MM.1S (cell line): ENCODE measurements around the gene SLC25A41.

Experiments
- CTCF ChIP-seq: fragments of 300-600 bp; sonication (generic); IDR thresholded peaks from 2 replicates; pipeline ENCODE4 v1.5.1; 2016; ENCODE audit warnings: antibody characterized with exemption, low read length, mixed read lengths
- EZH2 ChIP-seq: fragments of 300-600 bp; sonication (generic); optimal IDR thresholded peaks from 2 replicates; pipeline ENCODE3; 2017; ENCODE audit warnings: low read depth, mild to moderate bottlenecking, antibody characterized with exemption, low read length, mixed read lengths
- EZH2phosphoT487 ChIP-seq: fragments of 300-600 bp; sonication (generic); IDR thresholded peaks from 2 replicates; pipeline ENCODE4 v1.6.1; 2018; ENCODE audit warnings: antibody characterized with exemption, low read length

- no peak for TF ChIP-seq CTCF
- no peak for TF ChIP-seq EZH2
- TF ChIP-seq EZH2phosphoT487: no peak
Observed at GRCh38 chr19:6423499-6424194, 9.9 kb downstream of the SLC25A41 start.
